ENCODE data around the gene CD55. TPM values are rescaled to one million over a fixed set of nuclear protein-coding genes. Genes with fewer than 3 reads are reported as not detected.

CD55 gene
- total RNA-seq, 1 experiment from 2014 or later = 108 TPM

GRCh38 chr1:207298186-207298585, 23.3 kb upstream of the CD55 start:
- peaks cover 27% of the 10 kb centered on the region for H3K4me1 ChIP-seq (ENCODE audit: insufficient read depth, low read length)
- intact Hi-C loops (cut with micrococcal nuclease) = loop anchor here (1.0 kb wide), 1 partner anchor 23 kb away; the partner anchor contains the start of gene CD55
- H4K20me1 ChIP-seq (ENCODE audit: low read length) = no peaks in the 10 kb centered on the region
- H3K36me3 ChIP-seq (ENCODE audit: low read depth, low read length) = no peaks in the 10 kb centered on the region
- peaks cover 6% of the 10 kb centered on the region for H3F3A ChIP-seq (ENCODE audit: low read length, unreplicated experiment)
- H3K9me3 ChIP-seq (ENCODE audit: low read length) = no peaks in the 10 kb centered on the region
- peak overlapping the region; percentile 57 for H3K27ac ChIP-seq (ENCODE audit: low read length)
- BruUV-seq (replicated peaks) = TSS peak; percentile 88
- DNase-seq (no peak), ATAC-seq (peak; percentile 14)
- TF ChIP-seq CTCF (conservative IDR thresholded peaks at IDR 0.05; ENCODE audit: low read depth, low read length) (no peak), EZH2phosphoT487 (IDR thresholded peaks at IDR 0.05; ENCODE audit: borderline replicate concordance, low read length) (no peak), EZH2 (IDR thresholded peaks at IDR 0.05; ENCODE audit: low read length, unreplicated experiment) (no peak)
- ChIA-PET CTCF (interaction anchor here (0.5 to 0.7 kb wide), 2 partner anchors 23 to 196 kb away, joined by 3 read pairs; partner anchors contain the start of gene CD55), POLR2A (ENCODE audit: unreplicated experiment) (interaction anchor here (0.8 to 1.4 kb wide), 2 partner anchors 23 to 44 kb away, joined by 3 to 9 read pairs; no protein-coding TSS in a partner anchor)
- H3K4me3 ChIP-seq (ENCODE audit: low read length) = peak overlapping the region; percentile 24; the same call in 1 of the 2 replicates
- no peaks in the 10 kb centered on the region for H3K27me3 ChIP-seq (ENCODE audit: low read length)
- H3K9ac ChIP-seq (ENCODE audit: low read length) = peak overlapping the region; percentile 30
- H3K4me2 ChIP-seq (ENCODE audit: low read length) = peak overlapping the region; percentile 67
- peak overlapping the region; percentile 51 for H2AFZ ChIP-seq (ENCODE audit: low read length)
- H3K9me2 ChIP-seq (replicated peaks; ENCODE audit: low read length) = peaks cover 4% of the 10 kb centered on the region; the same call in 1 of the 2 replicates
- no peaks in the 10 kb centered on the region for H3K79me2 ChIP-seq (ENCODE audit: low read length)

GRCh38 chr1:207298636-207299398, 22.7 kb upstream of the CD55 start:
- intact Hi-C loops (cut with micrococcal nuclease) = loop anchor here (1.0 kb wide), 1 partner anchor 22 kb away; the partner anchor contains the start of gene CD55
- H4K20me1 ChIP-seq (ENCODE audit: low read length) = no peaks in the 10 kb centered on the region
- no peaks in the 10 kb centered on the region for H3K79me2 ChIP-seq (ENCODE audit: low read length)
- CTCF ChIA-PET = interaction anchor here (0.5 to 0.7 kb wide), 2 partner anchors 23 to 195 kb away, joined by 3 read pairs; partner anchors contain the start of gene CD55
- H3K36me3 ChIP-seq (ENCODE audit: low read depth, low read length) = no peaks in the 10 kb centered on the region
- H3F3A ChIP-seq (ENCODE audit: low read length, unreplicated experiment) = peaks cover 6% of the 10 kb centered on the region
- no peaks in the 10 kb centered on the region for H3K9me3 ChIP-seq (ENCODE audit: low read length)
- H3K27me3 ChIP-seq (ENCODE audit: low read length) = no peaks in the 10 kb centered on the region
- POLR2A ChIA-PET (ENCODE audit: unreplicated experiment) = interaction anchor here (0.5 to 1.4 kb wide), 3 partner anchors 22 to 43 kb away, joined by 3 to 9 read pairs (median 7); no protein-coding TSS in a partner anchor
- BruUV-seq (replicated peaks) = TSS peak; percentile 86
- DNase-seq (peak; percentile 86), ATAC-seq (peak; percentile 93)
- H3K4me3 ChIP-seq (ENCODE audit: low read length) = peak overlapping the region; percentile 24; the same call in 1 of the 2 replicates
- peak overlapping the region; percentile 51 for H2AFZ ChIP-seq (ENCODE audit: low read length)
- H3K4me2 ChIP-seq (ENCODE audit: low read length) = peak overlapping the region; percentile 67
- H3K27ac ChIP-seq (ENCODE audit: low read length) = peak overlapping the region; percentile 57
- H3K9me2 ChIP-seq (replicated peaks; ENCODE audit: low read length) = peaks cover 4% of the 10 kb centered on the region; the same call in 1 of the 2 replicates
- H3K9ac ChIP-seq (ENCODE audit: low read length) = peak overlapping the region; percentile 30
- TF ChIP-seq EZH2phosphoT487 (IDR thresholded peaks at IDR 0.05; ENCODE audit: borderline replicate concordance, low read length) (no peak), CTCF (conservative IDR thresholded peaks at IDR 0.05; ENCODE audit: low read depth, low read length) (no peak), EZH2 (IDR thresholded peaks at IDR 0.05; ENCODE audit: low read length, unreplicated experiment) (no peak)
- peaks cover 28% of the 10 kb centered on the region for H3K4me1 ChIP-seq (ENCODE audit: insufficient read depth, low read length)

Data from PC-3 (cell line).